Measurements from ENCODE around the gene SLC16A11.
A peak's percentile ranks its signal among the peaks of the same experiment; 100 is the strongest.
"Not testable (repeated sequence)": the region's sequence is repeated elsewhere in the genome, so short reads cannot be mapped to it uniquely, and the experiment has no call there.

The SLC16A11 gene

GRCh38 chr17:7043497-7044198 lies at the start of gene SLC16A11:
SLC16A11 (minus strand) TSS chr17:7044092; CDS start chr17:7043513, 579 bp downstream.
- DNase-seq = no peak

- DNase-seq = not testable (repeated sequence)
Measured at GRCh38 chr17:7091311-7092005, 47.6 kb upstream of the SLC16A11 start.

GRCh38 chr17:7089570-7089969 lies 45.7 kb upstream of the SLC16A11 start:
- not testable (repeated sequence) for DNase-seq

- not testable (repeated sequence) for DNase-seq
Measured at GRCh38 chr17:7088442-7088841, 44.5 kb upstream of the SLC16A11 start.

- DNase-seq = no peak
Measured at GRCh38 chr17:7084088-7084487, 40.2 kb upstream of the SLC16A11 start.

- no peak for DNase-seq
Measured at GRCh38 chr17:7083592-7083991, 39.7 kb upstream of the SLC16A11 start.

- DNase-seq = peak in 1 of 2 experiments; percentile 30
Measured at GRCh38 chr17:7081341-7082062, 37.6 kb upstream of the SLC16A11 start.

GRCh38 chr17:7080456-7081041 lies 36.7 kb upstream of the SLC16A11 start:
- no peak for DNase-seq

GRCh38 chr17:7079581-7080455 lies 35.9 kb upstream of the SLC16A11 start, which contains the start of gene CLEC10A:
CLEC10A (minus strand) TSS chr17:7080251; CDS start chr17:7078812, 1,439 bp downstream.
- DNase-seq = peak; percentile 54 to 64

- DNase-seq = no peak
Measured at GRCh38 chr17:7078711-7079110, 34.8 kb upstream of the SLC16A11 start.

- DNase-seq = no peak
Measured at GRCh38 chr17:7077911-7078546, 34.1 kb upstream of the SLC16A11 start.

- no peak for DNase-seq
Measured at GRCh38 chr17:7074931-7075330, 31.0 kb upstream of the SLC16A11 start.

- no peak for DNase-seq
Measured at GRCh38 chr17:7072406-7072805, 28.5 kb upstream of the SLC16A11 start.

- DNase-seq = no peak
Measured at GRCh38 chr17:7070712-7071111, 26.8 kb upstream of the SLC16A11 start.

GRCh38 chr17:7068268-7068667 lies 24.4 kb upstream of the SLC16A11 start:
- no peak for DNase-seq

- DNase-seq = no peak
Measured at GRCh38 chr17:7067198-7067597, 23.3 kb upstream of the SLC16A11 start.

- DNase-seq = no peak
Measured at GRCh38 chr17:7064261-7064660, 20.4 kb upstream of the SLC16A11 start.

GRCh38 chr17:7063518-7064094 lies 19.7 kb upstream of the SLC16A11 start:
- DNase-seq = no peak

GRCh38 chr17:7060165-7060891 lies 16.4 kb upstream of the SLC16A11 start:
- DNase-seq = no peak

- DNase-seq = no peak
Measured at GRCh38 chr17:7058831-7059447, 15.0 kb upstream of the SLC16A11 start.

All from Kasumi-1 (cell line).